Renal pelvis (tissue), 4 donors: Measurements from ENCODE around the gene NBPF9. TPM values are rescaled to one million over a fixed set of nuclear protein-coding genes. Genes with fewer than 3 reads are reported as not detected.
"Not testable (repeated sequence)": the region's sequence is repeated elsewhere in the genome, so short reads cannot be mapped to it uniquely, and the experiment has no call there.

ENCODE experiments used
- DNase-seq: peaks from one replicate; pipeline ENCODE4 v3.0.0-alpha.2; 2013
- polyA plus RNA-seq, 3 donors: library from polyadenylated mRNA; unstranded; fragments of 120-200 nt; gene quantifications; one replicate each; pipeline ENCODE4 v1.2.1, GENCODE V29; 2013; ENCODE audit not compliant: insufficient read length in 3 of 3

NBPF9 gene
- polyA plus RNA-seq, 3 donors, result 43.3 to 72.1 (median 63.4) TPM

DNA sequence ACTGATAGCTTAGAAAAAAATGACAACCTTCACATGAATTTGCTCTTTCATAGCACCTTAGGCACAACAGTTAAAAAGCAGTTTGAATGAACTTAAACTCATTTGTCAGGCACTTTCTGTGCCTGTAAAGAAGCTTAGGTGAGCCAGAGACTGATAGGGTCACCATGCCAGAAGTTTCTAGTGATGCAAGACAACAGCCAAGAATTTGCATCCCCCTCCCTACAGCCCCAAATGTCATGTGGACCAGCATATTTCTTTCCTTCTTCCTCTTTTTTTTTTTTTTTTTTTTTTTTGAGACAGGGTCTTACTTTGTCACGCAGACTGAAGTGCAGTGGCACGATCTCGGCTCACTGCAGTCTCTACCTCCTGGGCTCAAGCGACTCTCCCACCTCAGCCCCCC lies 89.8 kb downstream of the NBPF9 start:
- DNase-seq, result not testable (repeated sequence)

DNA sequence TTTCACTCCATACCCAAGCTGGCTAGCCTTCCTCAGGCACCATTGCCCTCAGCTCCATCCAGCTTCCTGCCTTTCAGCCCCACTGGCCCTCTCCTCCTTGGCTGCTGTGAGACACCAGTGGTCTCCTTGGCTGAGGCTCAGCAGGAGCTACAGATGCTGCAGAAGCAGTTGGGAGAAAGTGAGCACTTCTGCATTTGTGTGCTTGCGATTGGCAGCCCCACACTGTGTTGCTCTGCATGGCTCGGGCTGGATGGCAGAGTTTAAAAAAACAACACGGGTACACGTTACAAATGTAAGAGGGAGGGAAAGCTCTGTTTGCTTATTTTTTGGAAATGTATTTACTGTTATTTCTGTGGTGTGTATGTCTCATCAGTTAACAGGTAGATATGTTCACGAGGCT lies 90.8 kb downstream of the NBPF9 start:
- not testable (repeated sequence) for DNase-seq

DNA sequence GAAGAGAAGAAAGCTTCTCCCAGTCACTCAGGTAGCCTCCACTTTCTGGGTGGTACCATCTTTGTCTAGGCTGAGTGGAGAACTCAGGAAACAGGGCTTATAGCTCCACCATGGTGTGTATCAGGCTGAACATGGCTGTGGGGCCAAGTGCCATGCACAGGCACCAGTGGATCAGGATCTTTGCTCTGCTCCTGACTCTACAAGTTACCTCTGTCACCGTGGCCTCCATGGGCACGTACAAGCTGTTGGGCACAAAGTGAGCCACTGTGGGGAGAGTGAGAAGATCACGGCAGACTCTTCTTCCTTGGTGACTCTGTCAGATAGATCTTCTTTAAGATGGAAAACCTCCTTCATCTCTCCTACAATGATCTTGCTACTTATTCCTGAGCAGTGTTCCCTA lies 93.6 kb downstream of the NBPF9 start:
- DNase-seq, result not testable (repeated sequence)

DNA sequence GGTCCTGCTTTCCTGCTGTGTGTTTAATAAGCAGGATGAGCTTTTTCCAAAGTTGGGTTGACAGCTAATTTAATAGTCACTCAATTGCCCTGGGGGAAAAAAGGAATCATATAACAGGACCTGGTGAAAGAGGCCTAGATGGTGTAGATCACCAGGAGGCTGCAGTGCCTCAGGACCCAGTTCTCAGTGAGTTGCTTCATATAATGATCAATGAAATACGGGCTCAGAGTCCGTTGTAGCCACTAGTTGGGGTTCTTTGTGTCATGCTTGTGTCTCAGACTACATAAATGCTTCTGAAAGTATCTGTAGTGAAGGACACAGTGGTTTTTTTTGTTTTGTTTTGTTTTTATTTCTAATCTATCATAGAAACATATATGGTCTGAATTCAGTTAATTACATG lies 94.6 kb downstream of the NBPF9 start:
- not testable (repeated sequence) for DNase-seq

DNA sequence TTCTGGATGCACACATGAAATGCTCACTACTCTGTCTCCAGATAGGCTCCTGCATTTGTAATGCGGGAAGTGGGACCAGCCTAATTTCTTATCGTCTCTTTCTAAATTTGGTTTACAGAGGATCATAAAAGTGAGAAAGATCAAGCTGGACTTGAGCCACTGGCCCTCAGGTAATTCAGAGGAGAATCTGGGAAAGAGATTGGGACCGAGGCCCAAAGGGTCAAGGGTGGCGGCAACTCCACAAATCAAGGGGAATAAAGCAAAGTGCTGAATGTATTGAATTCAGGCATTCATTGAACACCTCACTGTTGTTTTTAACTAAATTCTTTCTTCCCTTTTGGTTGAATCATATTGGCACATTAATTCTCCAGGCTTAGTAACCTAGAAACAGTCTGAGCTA lies 95.0 kb downstream of the NBPF9 start:
- DNase-seq, result not testable (repeated sequence)
